ENCODE results near the gene C2orf68.
"Not testable (repeated sequence)": the region's sequence is repeated elsewhere in the genome, so short reads cannot be mapped to it uniquely, and the experiment has no call there.

The C2orf68 gene

GRCh38 chr2:85594715-85595300, 17.1 kb downstream of the C2orf68 start:
- ChIA-PET CTCF (interaction anchor here (0.8 to 2.7 kb wide), 10 partner anchors 8 to 240 kb away, joined by 3 to 11 read pairs (median 4); partner anchors contain the start of gene TMEM150A), POLR2A (interaction anchor here (0.6 to 3.0 kb wide), 9 partner anchors 11 to 240 kb away, joined by 3 to 25 read pairs (median 5); partner anchors contain the start of genes C2orf68, ELMOD3, MAT2A and RETSAT)
- TF ChIP-seq, protein P1, sequence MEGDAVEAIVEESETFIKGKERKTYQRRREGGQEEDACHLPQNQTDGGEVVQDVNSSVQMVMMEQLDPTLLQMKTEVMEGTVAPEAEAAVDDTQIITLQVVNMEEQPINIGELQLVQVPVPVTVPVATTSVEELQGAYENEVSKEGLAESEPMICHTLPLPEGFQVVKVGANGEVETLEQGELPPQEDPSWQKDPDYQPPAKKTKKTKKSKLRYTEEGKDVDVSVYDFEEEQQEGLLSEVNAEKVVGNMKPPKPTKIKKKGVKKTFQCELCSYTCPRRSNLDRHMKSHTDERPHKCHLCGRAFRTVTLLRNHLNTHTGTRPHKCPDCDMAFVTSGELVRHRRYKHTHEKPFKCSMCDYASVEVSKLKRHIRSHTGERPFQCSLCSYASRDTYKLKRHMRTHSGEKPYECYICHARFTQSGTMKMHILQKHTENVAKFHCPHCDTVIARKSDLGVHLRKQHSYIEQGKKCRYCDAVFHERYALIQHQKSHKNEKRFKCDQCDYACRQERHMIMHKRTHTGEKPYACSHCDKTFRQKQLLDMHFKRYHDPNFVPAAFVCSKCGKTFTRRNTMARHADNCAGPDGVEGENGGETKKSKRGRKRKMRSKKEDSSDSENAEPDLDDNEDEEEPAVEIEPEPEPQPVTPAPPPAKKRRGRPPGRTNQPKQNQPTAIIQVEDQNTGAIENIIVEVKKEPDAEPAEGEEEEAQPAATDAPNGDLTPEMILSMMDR (IDR thresholded peaks at IDR 0.05; ENCODE audit: insufficient read depth, low read length, missing control alignments): no peak
- DNase-seq (ENCODE audit: low read depth, low spot score): no peak
- peak overlapping the region; percentile 67 for H3K4me3 ChIP-seq (ENCODE audit: low read depth, low read length)

DNA sequence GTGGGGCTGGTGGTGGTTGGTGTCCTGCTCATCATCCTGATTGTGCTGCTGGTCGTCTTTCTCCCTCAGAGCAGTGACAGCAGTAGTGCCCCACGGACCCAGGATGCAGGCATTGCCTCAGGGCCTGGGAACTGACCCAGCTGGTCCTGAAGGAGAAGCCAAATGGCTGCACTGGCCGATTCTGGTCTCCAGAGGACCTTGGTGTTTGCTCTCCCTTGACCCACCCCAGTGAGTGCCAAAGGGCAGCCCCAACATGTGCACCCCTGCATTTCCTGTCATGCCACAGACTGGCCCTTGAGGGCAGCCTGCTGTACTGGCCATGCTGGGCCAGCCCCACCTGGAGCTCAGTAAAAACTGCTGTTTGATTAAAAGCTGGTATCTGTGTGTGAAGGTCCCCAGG, 18.8 kb downstream of the C2orf68 start:
- no peak for DNase-seq (ENCODE audit: low read depth, low spot score)
- H3K4me3 ChIP-seq (ENCODE audit: low read depth, low read length): no peak overlapping the region
- POLR2A ChIA-PET: no interaction called here
- TF ChIP-seq, protein P1 (IDR thresholded peaks at IDR 0.05; ENCODE audit: insufficient read depth, low read length, missing control alignments): no peak
- CTCF ChIA-PET: no interaction called here

- POLR2A ChIA-PET; H3K4me3 ChIP-seq (ENCODE audit: low read depth, low read length); DNase-seq (ENCODE audit: low read depth, low spot score): not testable (repeated sequence)
- CTCF ChIA-PET: interaction anchor here (1.9 kb wide), 1 partner anchor 40 kb away, joined by 8 read pairs; no protein-coding TSS in a partner anchor
Observed at GRCh38 chr2:85592299-85592698, 19.6 kb downstream of the C2orf68 start.

GRCh38 chr2:85591563-85591962, 20.3 kb downstream of the C2orf68 start:
- no peak overlapping the region for H3K4me3 ChIP-seq (ENCODE audit: low read depth, low read length)
- CTCF ChIA-PET: interaction anchor here (1.2 to 1.9 kb wide), 3 partner anchors 33 to 171 kb away, joined by 3 to 8 read pairs (median 5); no protein-coding TSS in a partner anchor
- DNase-seq (ENCODE audit: low read depth, low spot score): no peak
- TF ChIP-seq, protein P1 (IDR thresholded peaks at IDR 0.05; ENCODE audit: insufficient read depth, low read length, missing control alignments): no peak
- POLR2A ChIA-PET: interaction anchor here (0.8 to 3.2 kb wide), 3 partner anchors 10 to 20 kb away, joined by 3 to 15 read pairs (median 7); partner anchors contain the start of genes C2orf68 and TMEM150A

- no peak overlapping the region for H3K4me3 ChIP-seq (ENCODE audit: low read depth, low read length)
- ChIA-PET CTCF (interaction anchor here (0.9 to 1.9 kb wide), 4 partner anchors 14 to 170 kb away, joined by 3 to 8 read pairs (median 4); partner anchors contain the start of gene VAMP8), POLR2A (interaction anchor here (0.5 to 3.2 kb wide), 7 partner anchors 10 to 263 kb away, joined by 3 to 15 read pairs (median 6); partner anchors contain the start of genes C2orf68, GGCX, MAT2A and TGOLN2)
- DNase-seq (ENCODE audit: low read depth, low spot score): no peak
- TF ChIP-seq, protein P1 (IDR thresholded peaks at IDR 0.05; ENCODE audit: insufficient read depth, low read length, missing control alignments): no peak
Observed at GRCh38 chr2:85590950-85591349, 20.9 kb downstream of the C2orf68 start.

DNA sequence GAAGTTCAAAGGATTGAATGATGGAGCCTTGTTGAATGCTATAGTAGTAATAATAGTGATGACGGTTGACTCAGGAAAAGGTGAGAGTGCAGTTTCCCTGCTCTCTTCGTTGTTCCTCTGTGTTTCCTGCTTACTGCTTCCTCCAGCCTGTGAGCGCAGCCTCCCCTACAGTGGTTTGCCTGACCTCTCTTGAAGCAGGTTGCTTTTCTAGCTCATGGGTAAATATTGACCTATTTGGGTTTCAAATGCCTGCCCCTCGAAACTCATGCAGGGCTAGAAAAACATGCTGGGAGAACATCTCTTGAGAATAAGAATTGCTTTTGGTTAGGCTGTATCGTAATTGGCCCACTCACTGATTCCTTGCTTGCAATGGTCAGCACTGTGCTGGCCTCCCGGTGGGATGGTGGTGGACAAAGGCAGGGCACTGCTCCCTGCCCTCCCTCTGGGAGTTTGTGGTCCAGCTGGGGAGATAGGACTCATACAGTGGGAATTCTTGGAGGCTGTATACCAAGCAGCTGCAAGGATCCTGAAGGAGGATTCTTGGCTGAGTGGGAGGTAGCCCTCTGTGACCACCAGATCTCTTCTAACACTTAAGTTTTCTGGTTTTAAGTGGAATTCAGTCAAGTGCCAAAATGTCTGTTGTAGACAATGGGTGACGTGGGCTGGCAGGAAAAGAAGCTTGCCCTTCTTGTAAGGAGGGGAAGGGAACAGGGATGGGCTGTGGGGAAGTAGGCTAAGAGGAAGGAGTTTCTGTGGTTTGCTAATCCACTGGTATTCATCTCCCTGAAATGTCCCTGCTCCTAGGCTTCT, 21.7 kb downstream of the C2orf68 start:
- ChIA-PET POLR2A (interaction anchor here (0.5 to 3.2 kb wide), 6 partner anchors 11 to 262 kb away, joined by 3 to 15 read pairs (median 6); partner anchors contain the start of genes GGCX, MAT2A, TGOLN2 and TMEM150A), CTCF (interaction anchor here (0.9 to 1.9 kb wide), 4 partner anchors 13 to 170 kb away, joined by 3 to 8 read pairs (median 4); partner anchors contain the start of gene VAMP8)
- H3K4me3 ChIP-seq (ENCODE audit: low read depth, low read length): no peak overlapping the region
- TF ChIP-seq, protein P1 (IDR thresholded peaks at IDR 0.05; ENCODE audit: insufficient read depth, low read length, missing control alignments): no peak
- peak; percentile 79 for DNase-seq (ENCODE audit: low read depth, low spot score)
